CD4-positive, alpha-beta T cell treated with Interleukin-12 subunit alpha and Interleukin-12 subunit beta, for 1 hour (primary cell): Measurements from ENCODE around the gene CFAP20DC.
"Not testable (repeated sequence)": the region's sequence is repeated elsewhere in the genome, so short reads cannot be mapped to it uniquely, and the experiment has no call there.

Experiments
- DNase-seq: peaks from one replicate; pipeline ENCODE4 v3.0.0-alpha.2; 2020

The CFAP20DC gene

GRCh38 chr3:58864480-58864879 is 185.3 kb downstream of the CFAP20DC start:
- DNase-seq: no peak

- DNase-seq: no peak
These were observed 186.6 kb downstream of the CFAP20DC start for GRCh38 chr3:58863206-58863605.

GRCh38 chr3:58861551-58861950 is 188.3 kb downstream of the CFAP20DC start:
- no peak for DNase-seq

- no peak for DNase-seq
These were observed 191.7 kb downstream of the CFAP20DC start for GRCh38 chr3:58858126-58858525.

- DNase-seq: no peak
These were observed 192.4 kb downstream of the CFAP20DC start for GRCh38 chr3:58857402-58857801.

GRCh38 chr3:58848826-58849225 is 201.0 kb downstream of the CFAP20DC start:
- DNase-seq: no peak

GRCh38 chr3:58842050-58842747 is 207.6 kb downstream of the CFAP20DC start:
- DNase-seq: not testable (repeated sequence)

GRCh38 chr3:58840949-58841348 is 208.9 kb downstream of the CFAP20DC start:
- DNase-seq: no peak

GRCh38 chr3:58839964-58840363 is 209.9 kb downstream of the CFAP20DC start:
- no peak for DNase-seq

- no peak for DNase-seq
These were observed 210.6 kb downstream of the CFAP20DC start for GRCh38 chr3:58839187-58839586.

- no peak for DNase-seq
These were observed 212.0 kb downstream of the CFAP20DC start for GRCh38 chr3:58837856-58838255.

GRCh38 chr3:58837141-58837843 is 212.5 kb downstream of the CFAP20DC start:
- DNase-seq: no peak

GRCh38 chr3:58835086-58835485 is 214.7 kb downstream of the CFAP20DC start:
- DNase-seq: no peak

- DNase-seq: no peak
These were observed 216.3 kb downstream of the CFAP20DC start for GRCh38 chr3:58833491-58833890.

- DNase-seq: no peak
These were observed 220.4 kb downstream of the CFAP20DC start for GRCh38 chr3:58829321-58830000.

GRCh38 chr3:58824777-58825176 is 225.0 kb downstream of the CFAP20DC start:
- no peak for DNase-seq

GRCh38 chr3:58824285-58824684 is 225.5 kb downstream of the CFAP20DC start:
- peak; percentile 6 for DNase-seq

GRCh38 chr3:58806551-58807244 is 243.1 kb downstream of the CFAP20DC start:
- not testable (repeated sequence) for DNase-seq

- DNase-seq: no peak
These were observed 244.9 kb downstream of the CFAP20DC start for GRCh38 chr3:58804914-58805313.

- no peak for DNase-seq
These were observed 248.3 kb downstream of the CFAP20DC start for GRCh38 chr3:58801541-58801940.

- DNase-seq: no peak
These were observed 248.9 kb downstream of the CFAP20DC start for GRCh38 chr3:58800940-58801339.

GRCh38 chr3:58800032-58800431 is 249.8 kb downstream of the CFAP20DC start:
- no peak for DNase-seq

GRCh38 chr3:58799271-58799670 is 250.6 kb downstream of the CFAP20DC start:
- no peak for DNase-seq
